Thoracic aorta (tissue), 2 donors: ENCODE data around the gene UMODL1. TPM values are rescaled to one million over a fixed set of nuclear protein-coding genes. Genes with fewer than 3 reads are reported as not detected.

Experiments used
- ATAC-seq: fragments of 150-250 bp; one replicate; pipeline ENCODE4 v1.8.0; 2017; ENCODE audit warnings: low read depth; ENCODE audit not compliant: insufficient number of reproducible peaks, low FRiP score
- DNase-seq: peaks from one replicate; pipeline ENCODE4 v3.0.0-alpha.2; 2020; ENCODE audit warnings: low spot score
- H3K27ac ChIP-seq, 2 donors: fragments of 200-600 bp; sonication (generic); 1 replicate in 1 of 2; 2 replicates in 1 of 2; pipeline ENCODE4 v1.5.1; 2016; ENCODE audit warnings: mild to moderate bottlenecking in 2 of 2, moderate library complexity in 2 of 2
- H3K27me3 ChIP-seq: fragments of 200-600 bp; sonication (generic); replicated peaks from 2 replicates; pipeline ENCODE4 v1.6.0; 2016; ENCODE audit warnings: mild to moderate bottlenecking; ENCODE audit not compliant: insufficient read depth
- H3K36me3 ChIP-seq: fragments of 200-600 bp; sonication (generic); one replicate; pipeline ENCODE4 v1.5.1; 2016
- H3K4me1 ChIP-seq, 2 donors: fragments of 200-600 bp; sonication (generic); 1 replicate in 1 of 2; 2 replicates in 1 of 2; pipeline versions ENCODE4 v1.5.1 to v1.6.0; 2016; ENCODE audit warnings: low read depth in 2 of 2, mild to moderate bottlenecking in 1 of 2; ENCODE audit not compliant: control insufficient read depth in 1 of 2
- H3K4me3 ChIP-seq: fragments of 200-600 bp; sonication (generic); 2 replicates; pipeline ENCODE4 v1.5.1; 2016; ENCODE audit warnings: mild to moderate bottlenecking
- H3K9me3 ChIP-seq: fragments of 200-600 bp; sonication (generic); 2 replicates; pipeline ENCODE4 v1.5.1; 2016
- CTCF ChIP-seq: fragments of 200-600 bp; sonication (generic); IDR thresholded peaks from one replicate; pipeline ENCODE4 v1.5.1; 2019; ENCODE audit warnings: antibody characterized with exemption
- total RNA-seq, 2 donors: library from RNA; depleted of rRNA; stranded (reverse); fragments of >200 nt; gene quantifications; one replicate each; pipeline versions ENCODE4 v1.1.0 to v1.2.3, GENCODE V29; 2016

UMODL1 gene
- total RNA-seq, 2 donors from 2014 or later = 0.14 TPM; not detected in 1

- ATAC-seq (peak; percentile 99), DNase-seq (peak; percentile 82)
- Histone ChIP-seq H3K4me1 (peaks cover 11 to 29% of the 10 kb centered on the region in 2 donors), H3K36me3 (no peaks in the 10 kb centered on the region), H3K27ac (peak overlapping the region; percentile 86 to 91), H3K27me3 (no peaks in the 10 kb centered on the region), H3K4me3 (no peak overlapping the region), H3K9me3 (no peaks in the 10 kb centered on the region)
- TF ChIP-seq CTCF = no peak
Observed at GRCh38 chr21:42047821-42048613, 23.1 kb upstream of the UMODL1 start.

- H3K4me1 ChIP-seq = peaks cover 11 to 29% of the 10 kb centered on the region in 2 donors
- H3K9me3 ChIP-seq = no peaks in the 10 kb centered on the region
- no peak overlapping the region for H3K4me3 ChIP-seq
- DNase-seq (no peak), ATAC-seq (no peak)
- no peaks in the 10 kb centered on the region for H3K27me3 ChIP-seq
- TF ChIP-seq CTCF = no peak
- no peaks in the 10 kb centered on the region for H3K36me3 ChIP-seq
- peak overlapping the region; percentile 68 to 91 for H3K27ac ChIP-seq
Observed at GRCh38 chr21:42048870-42049577, 22.1 kb upstream of the UMODL1 start.

GRCh38 chr21:42049578-42050430 lies 21.3 kb upstream of the UMODL1 start:
- no peak for DNase-seq

GRCh38 chr21:42051788-42052187 lies 19.3 kb upstream of the UMODL1 start:
- DNase-seq (no peak), ATAC-seq (no peak)
- no peak overlapping the region for H3K27ac ChIP-seq
- no peak for TF ChIP-seq CTCF
- no peaks in the 10 kb centered on the region for H3K27me3 ChIP-seq
- H3K9me3 ChIP-seq = no peaks in the 10 kb centered on the region
- peaks cover 11 to 38% of the 10 kb centered on the region in 2 donors for H3K4me1 ChIP-seq
- no peaks in the 10 kb centered on the region for H3K36me3 ChIP-seq
- H3K4me3 ChIP-seq = no peak overlapping the region

More at GRCh38 chr21:42049578-42050430, 21.3 kb upstream of the UMODL1 start:
- no peak for TF ChIP-seq CTCF
- Histone ChIP-seq H3K27ac (peak overlapping the region; percentile 68 to 91), H3K4me3 (no peak overlapping the region), H3K36me3 (no peaks in the 10 kb centered on the region), H3K9me3 (no peaks in the 10 kb centered on the region), H3K4me1 (peaks cover 11 to 29% of the 10 kb centered on the region in 2 donors), H3K27me3 (no peaks in the 10 kb centered on the region)
- no peak for ATAC-seq
